HepG2 (cell line): Measurements from ENCODE around the gene SEL1L2. TPM values are rescaled to one million over a fixed set of nuclear protein-coding genes. Genes with fewer than 3 reads are reported as not detected.
A peak's percentile ranks its signal among the peaks of the same experiment; 100 is the strongest.

Source experiments
- ATF7 ChIP-seq, 2 experiments: fragments of 450-650 bp in 1 of 2; sonication (generic) in 1 of 2; formaldehyde crosslinking in 1 of 2; IDR thresholded peaks; 2 replicates each; pipeline versions ENCODE4 v1.4.0 to v1.6.1; 2016 to 2020; ENCODE audit warnings: antibody characterized with exemption in 1 of 2, mild to moderate bottlenecking in 1 of 2, missing genetic modification reagents in 1 of 2
- ATM ChIP-seq: fragments of 450-650 bp; IDR thresholded peaks from 2 replicates; pipeline ENCODE4 v1.7.1; 2017; ENCODE audit warnings: mild to moderate bottlenecking, borderline replicate concordance
- BORCS8-MEF2B ChIP-seq: sonication (generic); formaldehyde crosslinking; IDR thresholded peaks from 2 replicates; pipeline ENCODE4 v1.8.0; 2022; ENCODE audit warnings: mild to moderate bottlenecking, missing genetic modification reagents
- CENPT ChIP-seq: sonication (generic); formaldehyde crosslinking; IDR thresholded peaks from 2 replicates; pipeline ENCODE4 v1.8.0; 2022; ENCODE audit warnings: low read depth, mild to moderate bottlenecking, moderate library complexity, missing genetic modification reagents
- GPN1 ChIP-seq: sonication (generic); formaldehyde crosslinking; IDR thresholded peaks from 2 replicates; pipeline ENCODE4 v1.5.1; 2020; ENCODE audit warnings: missing genetic modification reagents, borderline replicate concordance
- KAT7 ChIP-seq: IDR thresholded peaks from 2 replicates; pipeline ENCODE4 v1.6.1; 2018; ENCODE audit warnings: borderline replicate concordance, missing compliant biosample characterization
- KDM3A ChIP-seq: IDR thresholded peaks from 2 replicates; pipeline ENCODE4 v1.6.1; 2018; ENCODE audit warnings: low read depth, missing compliant biosample characterization
- NCOA2 ChIP-seq: sonication (generic); formaldehyde crosslinking; IDR thresholded peaks from 2 replicates; pipeline ENCODE4 v1.8.0; 2022; ENCODE audit warnings: inconsistent platforms
- PHB2 ChIP-seq: fragments of 450-650 bp; IDR thresholded peaks from 2 replicates; pipeline ENCODE4 v1.6.1; 2018; ENCODE audit not compliant: partially characterized antibody
- RNF2 ChIP-seq: fragments of 450-650 bp; conservative IDR thresholded peaks from 2 replicates; pipeline ENCODE4 v1.6.1; 2016; ENCODE audit warnings: low read depth
- ZNF180 ChIP-seq: sonication (generic); formaldehyde crosslinking; IDR thresholded peaks from 2 replicates; pipeline ENCODE4 v1.4.0; 2020; ENCODE audit warnings: low read depth, missing genetic modification reagents, borderline replicate concordance
- ZNF776 ChIP-seq: sonication (generic); formaldehyde crosslinking; IDR thresholded peaks from 2 replicates; pipeline ENCODE4 v1.4.0; 2020; ENCODE audit warnings: mild to moderate bottlenecking, missing genetic modification reagents
- polyA plus RNA-seq, 8 experiments: library from polyadenylated mRNA; depleted of rRNA in 3 of 8; stranded (reverse) in 7 of 8; unstranded in 1 of 8; fragments of >200 nt; fragmentation: Illumina TruSeq in 4 of 8; extraction: Trizol in 4 of 8; gene quantifications; 2 replicates each; pipeline versions ENCODE4 v1.2.1 to v1.2.3, GENCODE V29; 2011 to 2016; ENCODE audit warnings: low read depth in 4 of 8, missing spikeins in 1 of 8, mixed read lengths in 1 of 8; ENCODE audit not compliant: insufficient read depth in 1 of 8
- total RNA-seq, 5 experiments: library from RNA; depleted of rRNA; stranded (reverse); fragments of >200 nt; fragmentation: Illumina TruSeq; extraction: Trizol; gene quantifications; 2 replicates each; pipeline ENCODE4 v1.2.3, GENCODE V29; 2016; ENCODE audit warnings: low read depth in 1 of 5
- TF ChIP-seq, protein P1 (sequence below): sonication (generic); formaldehyde crosslinking; IDR thresholded peaks from 2 replicates; pipeline ENCODE4 v1.8.1; 2023; ENCODE audit warnings: mild to moderate bottlenecking, missing genetic modification reagents
- TF ChIP-seq, protein P2 (sequence below): IDR thresholded peaks from 2 replicates; pipeline ENCODE4 v1.6.1; 2016; ENCODE audit warnings: control low read depth
- TF ChIP-seq, protein P3 (sequence below): sonication (generic); formaldehyde crosslinking; IDR thresholded peaks from 2 replicates; pipeline ENCODE4 v1.4.0; 2020; ENCODE audit warnings: missing genetic modification reagents, borderline replicate concordance
- TF ChIP-seq, protein P4 (sequence below): sonication (generic); formaldehyde crosslinking; IDR thresholded peaks from 2 replicates; pipeline ENCODE4 v1.4.0; 2020; ENCODE audit warnings: missing genetic modification reagents, mild to moderate bottlenecking, borderline replicate concordance

Gene SEL1L2
- total and polyA plus RNA-seq, 2 of the 13 experiments (the other 11 are each of a cell fraction or from before 2014, with no cell fraction given) = not detected

DNA sequence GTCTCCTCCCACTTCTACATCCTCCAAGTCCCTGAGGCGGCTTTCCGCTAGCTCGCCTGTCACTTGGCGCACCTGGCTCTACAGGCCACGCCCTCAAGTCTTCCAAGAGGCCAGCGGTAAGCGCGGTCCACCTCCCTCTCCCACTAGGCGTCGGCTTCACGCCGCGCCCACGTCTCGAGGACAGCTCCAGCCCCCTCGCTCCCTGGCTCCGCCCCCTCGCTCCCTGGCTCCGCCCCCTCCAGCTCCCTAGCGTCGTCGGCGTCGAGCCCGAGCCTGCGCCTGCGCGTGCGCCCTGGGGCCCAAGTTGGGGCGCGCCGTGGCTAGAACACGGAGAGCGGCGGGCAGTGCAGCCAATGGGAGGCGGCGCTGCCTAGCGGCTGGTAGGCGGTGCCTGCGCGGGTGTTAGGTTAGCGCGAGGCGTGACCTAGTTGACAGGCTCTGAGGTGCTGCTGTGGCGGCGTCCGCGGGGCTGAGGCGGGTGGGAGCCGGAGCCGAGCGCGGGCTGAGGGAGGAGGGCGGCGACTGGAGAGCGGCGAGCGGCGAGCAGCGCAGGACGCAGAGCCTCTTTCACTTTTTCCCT lies 4.8 kb upstream of the SEL1L2 start, which contains the start of gene MACROD2 (continued):
- TF ChIP-seq, protein P1, sequence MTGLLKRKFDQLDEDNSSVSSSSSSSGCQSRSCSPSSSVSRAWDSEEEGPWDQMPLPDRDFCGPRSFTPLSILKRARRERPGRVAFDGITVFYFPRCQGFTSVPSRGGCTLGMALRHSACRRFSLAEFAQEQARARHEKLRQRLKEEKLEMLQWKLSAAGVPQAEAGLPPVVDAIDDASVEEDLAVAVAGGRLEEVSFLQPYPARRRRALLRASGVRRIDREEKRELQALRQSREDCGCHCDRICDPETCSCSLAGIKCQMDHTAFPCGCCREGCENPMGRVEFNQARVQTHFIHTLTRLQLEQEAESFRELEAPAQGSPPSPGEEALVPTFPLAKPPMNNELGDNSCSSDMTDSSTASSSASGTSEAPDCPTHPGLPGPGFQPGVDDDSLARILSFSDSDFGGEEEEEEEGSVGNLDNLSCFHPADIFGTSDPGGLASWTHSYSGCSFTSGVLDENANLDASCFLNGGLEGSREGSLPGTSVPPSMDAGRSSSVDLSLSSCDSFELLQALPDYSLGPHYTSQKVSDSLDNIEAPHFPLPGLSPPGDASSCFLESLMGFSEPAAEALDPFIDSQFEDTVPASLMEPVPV (CRISPR knock-in tag) = peak; percentile 27; the same call in 1 of the 2 replicates
- TF ChIP-seq, protein P2, sequence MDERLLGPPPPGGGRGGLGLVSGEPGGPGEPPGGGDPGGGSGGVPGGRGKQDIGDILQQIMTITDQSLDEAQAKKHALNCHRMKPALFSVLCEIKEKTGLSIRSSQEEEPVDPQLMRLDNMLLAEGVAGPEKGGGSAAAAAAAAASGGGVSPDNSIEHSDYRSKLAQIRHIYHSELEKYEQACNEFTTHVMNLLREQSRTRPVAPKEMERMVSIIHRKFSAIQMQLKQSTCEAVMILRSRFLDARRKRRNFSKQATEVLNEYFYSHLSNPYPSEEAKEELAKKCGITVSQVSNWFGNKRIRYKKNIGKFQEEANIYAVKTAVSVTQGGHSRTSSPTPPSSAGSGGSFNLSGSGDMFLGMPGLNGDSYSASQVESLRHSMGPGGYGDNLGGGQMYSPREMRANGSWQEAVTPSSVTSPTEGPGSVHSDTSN (CRISPR knock-in tag) = peak; percentile 86
- TF ChIP-seq KAT7 (CRISPR knock-in tag) (peak; percentile 11; the same call in 1 of the 2 replicates), ZNF180 (CRISPR knock-in tag) (no peak), ATF7 (IDR thresholded peaks at IDR 0.05) (no peak), ATF7 (CRISPR knock-in tag; IDR thresholded peaks at IDR 0.05) (no peak), CENPT (CRISPR knock-in tag) (0 out of 2 replicates have a peak, but pooled peaks have one; percentile 50), PHB2 (no peak), RNF2 (no peak), GPN1 (CRISPR knock-in tag) (no peak), BORCS8-MEF2B (peak; percentile 89), ATM (no peak), ZNF776 (peak; percentile 74), KDM3A (CRISPR knock-in tag) (no peak), NCOA2 (no peak)
- TF ChIP-seq, protein P3, sequence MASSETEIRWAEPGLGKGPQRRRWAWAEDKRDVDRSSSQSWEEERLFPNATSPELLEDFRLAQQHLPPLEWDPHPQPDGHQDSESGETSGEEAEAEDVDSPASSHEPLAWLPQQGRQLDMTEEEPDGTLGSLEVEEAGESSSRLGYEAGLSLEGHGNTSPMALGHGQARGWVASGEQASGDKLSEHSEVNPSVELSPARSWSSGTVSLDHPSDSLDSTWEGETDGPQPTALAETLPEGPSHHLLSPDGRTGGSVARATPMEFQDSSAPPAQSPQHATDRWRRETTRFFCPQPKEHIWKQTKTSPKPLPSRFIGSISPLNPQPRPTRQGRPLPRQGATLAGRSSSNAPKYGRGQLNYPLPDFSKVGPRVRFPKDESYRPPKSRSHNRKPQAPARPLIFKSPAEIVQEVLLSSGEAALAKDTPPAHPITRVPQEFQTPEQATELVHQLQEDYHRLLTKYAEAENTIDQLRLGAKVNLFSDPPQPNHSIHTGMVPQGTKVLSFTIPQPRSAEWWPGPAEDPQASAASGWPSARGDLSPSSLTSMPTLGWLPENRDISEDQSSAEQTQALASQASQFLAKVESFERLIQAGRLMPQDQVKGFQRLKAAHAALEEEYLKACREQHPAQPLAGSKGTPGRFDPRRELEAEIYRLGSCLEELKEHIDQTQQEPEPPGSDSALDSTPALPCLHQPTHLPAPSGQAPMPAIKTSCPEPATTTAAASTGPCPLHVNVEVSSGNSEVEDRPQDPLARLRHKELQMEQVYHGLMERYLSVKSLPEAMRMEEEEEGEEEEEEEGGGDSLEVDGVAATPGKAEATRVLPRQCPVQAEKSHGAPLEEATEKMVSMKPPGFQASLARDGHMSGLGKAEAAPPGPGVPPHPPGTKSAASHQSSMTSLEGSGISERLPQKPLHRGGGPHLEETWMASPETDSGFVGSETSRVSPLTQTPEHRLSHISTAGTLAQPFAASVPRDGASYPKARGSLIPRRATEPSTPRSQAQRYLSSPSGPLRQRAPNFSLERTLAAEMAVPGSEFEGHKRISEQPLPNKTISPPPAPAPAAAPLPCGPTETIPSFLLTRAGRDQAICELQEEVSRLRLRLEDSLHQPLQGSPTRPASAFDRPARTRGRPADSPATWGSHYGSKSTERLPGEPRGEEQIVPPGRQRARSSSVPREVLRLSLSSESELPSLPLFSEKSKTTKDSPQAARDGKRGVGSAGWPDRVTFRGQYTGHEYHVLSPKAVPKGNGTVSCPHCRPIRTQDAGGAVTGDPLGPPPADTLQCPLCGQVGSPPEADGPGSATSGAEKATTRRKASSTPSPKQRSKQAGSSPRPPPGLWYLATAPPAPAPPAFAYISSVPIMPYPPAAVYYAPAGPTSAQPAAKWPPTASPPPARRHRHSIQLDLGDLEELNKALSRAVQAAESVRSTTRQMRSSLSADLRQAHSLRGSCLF = no peak
- TF ChIP-seq, protein P4, sequence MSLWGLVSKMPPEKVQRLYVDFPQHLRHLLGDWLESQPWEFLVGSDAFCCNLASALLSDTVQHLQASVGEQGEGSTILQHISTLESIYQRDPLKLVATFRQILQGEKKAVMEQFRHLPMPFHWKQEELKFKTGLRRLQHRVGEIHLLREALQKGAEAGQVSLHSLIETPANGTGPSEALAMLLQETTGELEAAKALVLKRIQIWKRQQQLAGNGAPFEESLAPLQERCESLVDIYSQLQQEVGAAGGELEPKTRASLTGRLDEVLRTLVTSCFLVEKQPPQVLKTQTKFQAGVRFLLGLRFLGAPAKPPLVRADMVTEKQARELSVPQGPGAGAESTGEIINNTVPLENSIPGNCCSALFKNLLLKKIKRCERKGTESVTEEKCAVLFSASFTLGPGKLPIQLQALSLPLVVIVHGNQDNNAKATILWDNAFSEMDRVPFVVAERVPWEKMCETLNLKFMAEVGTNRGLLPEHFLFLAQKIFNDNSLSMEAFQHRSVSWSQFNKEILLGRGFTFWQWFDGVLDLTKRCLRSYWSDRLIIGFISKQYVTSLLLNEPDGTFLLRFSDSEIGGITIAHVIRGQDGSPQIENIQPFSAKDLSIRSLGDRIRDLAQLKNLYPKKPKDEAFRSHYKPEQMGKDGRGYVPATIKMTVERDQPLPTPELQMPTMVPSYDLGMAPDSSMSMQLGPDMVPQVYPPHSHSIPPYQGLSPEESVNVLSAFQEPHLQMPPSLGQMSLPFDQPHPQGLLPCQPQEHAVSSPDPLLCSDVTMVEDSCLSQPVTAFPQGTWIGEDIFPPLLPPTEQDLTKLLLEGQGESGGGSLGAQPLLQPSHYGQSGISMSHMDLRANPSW (CRISPR knock-in tag) = no peak
